CD4-positive, alpha-beta T cell (primary cell): ENCODE measurements around the gene HSH2D. TPM values are rescaled to one million over a fixed set of nuclear protein-coding genes. Genes with fewer than 3 reads are reported as not detected.

Source experiments
- ATAC-seq: fragments of 200-7000 bp; cut with Tn5 transposase; one replicate; pipeline ENCODE4 v1.10.0; 2022; ENCODE audit warnings: mild to moderate bottlenecking; ENCODE audit not compliant: poor library complexity
- CTCF ChIA-PET: fragments of 350-600 bp; sonication (Branson Sonifier 250); formaldehyde crosslinking; loops from one replicate; lab custom pipeline; 2021; ENCODE audit warnings: antibody characterized with exemption, inconsistent platforms; lab: Charles Lee
- POLR2A ChIA-PET: fragments of 350-600 bp; sonication (Branson Sonifier 250); formaldehyde crosslinking; loops from one replicate; lab custom pipeline; 2021; ENCODE audit warnings: antibody characterized with exemption, inconsistent platforms; lab: Charles Lee
- DNase-seq, 14 experiments: peaks; one replicate each; pipeline ENCODE4 v3.0.0-alpha.2; 2013 to 2020; ENCODE audit warnings: mixed read lengths in 2 of 14
- H3K27ac ChIP-seq, 2 donors: one replicate each; pipeline versions ENCODE4 v1.5.1 to v1.7.0; 2013; ENCODE audit warnings: low read length in 2 of 2, low read depth in 1 of 2, mild to moderate bottlenecking in 1 of 2
- H3K27me3 ChIP-seq, 2 experiments: 1 replicate in 1 of 2; 2 replicates in 1 of 2; pipeline versions ENCODE4 v1.6.1 to v1.7.0; 2013; ENCODE audit warnings: low read length in 2 of 2, control low read depth in 1 of 2, mild to moderate bottlenecking in 1 of 2, moderate library complexity in 1 of 2; ENCODE audit not compliant: insufficient read depth in 2 of 2, control insufficient read depth in 1 of 2
- H3K36me3 ChIP-seq: one replicate; pipeline ENCODE4 v1.6.1; 2013; ENCODE audit warnings: low read length, control low read depth; ENCODE audit not compliant: insufficient read depth
- H3K4me1 ChIP-seq: one replicate; pipeline ENCODE4 v1.6.1; 2013; ENCODE audit warnings: low read length, control low read depth; ENCODE audit not compliant: insufficient read depth
- H3K4me3 ChIP-seq: one replicate; pipeline ENCODE4 v1.5.1; 2013; ENCODE audit warnings: mild to moderate bottlenecking, low read length, moderate library complexity
- H3K9me3 ChIP-seq, 2 experiments: 1 replicate in 1 of 2; 2 replicates in 1 of 2; pipeline versions ENCODE4 v1.6.1 to v1.7.0; 2013; ENCODE audit warnings: low read length in 2 of 2, mild to moderate bottlenecking in 2 of 2, control low read depth in 1 of 2, moderate library complexity in 1 of 2; ENCODE audit not compliant: control insufficient read depth in 1 of 2, insufficient read depth in 1 of 2
- H3K27ac Mint-ChIP-seq: one replicate; pipeline ENCODE4 v1.8.0; 2020; ENCODE audit warnings: mixed read lengths
- H3K27me3 Mint-ChIP-seq: one replicate; pipeline ENCODE4 v1.8.0; 2021; ENCODE audit warnings: mixed read lengths
- H3K36me3 Mint-ChIP-seq: one replicate; pipeline ENCODE4 v1.8.0; 2021; ENCODE audit warnings: low read depth, mixed read lengths
- H3K4me1 Mint-ChIP-seq: one replicate; pipeline ENCODE4 v1.8.0; 2021; ENCODE audit warnings: low read depth, mixed read lengths
- H3K4me3 Mint-ChIP-seq: one replicate; pipeline ENCODE4 v1.8.0; 2020; ENCODE audit warnings: mild to moderate bottlenecking, mixed read lengths
- H3K9me3 Mint-ChIP-seq: one replicate; pipeline ENCODE4 v1.8.0; 2020; ENCODE audit warnings: mixed read lengths
- intact Hi-C, 2 experiments: fragments of 100-400 bp; cut with DNase I in 1 of 2; cut with micrococcal nuclease in 1 of 2; formaldehyde crosslinking; loops; one replicate each; pipeline versions ENCODE4 v1.15.1 to v1.9.0; 2023 to 2025; cut with DNase I, micrococcal nuclease
- total RNA-seq, 174 experiments: library from RNA in 2 of 174; stranded (reverse) in 2 of 174; gene quantifications; one replicate each; pipeline ENCODE4 v1.2.3 and lab custom pipeline; 2021 to 2026
- TF ChIP-seq, protein P1 (sequence below): fragments of 200-600 bp; IDR thresholded peaks from one replicate; pipeline ENCODE4 v1.8.0; 2022; ENCODE audit warnings: antibody characterized with exemption, mild to moderate bottlenecking

HSH2D gene
- total RNA-seq, 2 experiments from 2014 or later: 46.0 to 46.9 TPM

DNA sequence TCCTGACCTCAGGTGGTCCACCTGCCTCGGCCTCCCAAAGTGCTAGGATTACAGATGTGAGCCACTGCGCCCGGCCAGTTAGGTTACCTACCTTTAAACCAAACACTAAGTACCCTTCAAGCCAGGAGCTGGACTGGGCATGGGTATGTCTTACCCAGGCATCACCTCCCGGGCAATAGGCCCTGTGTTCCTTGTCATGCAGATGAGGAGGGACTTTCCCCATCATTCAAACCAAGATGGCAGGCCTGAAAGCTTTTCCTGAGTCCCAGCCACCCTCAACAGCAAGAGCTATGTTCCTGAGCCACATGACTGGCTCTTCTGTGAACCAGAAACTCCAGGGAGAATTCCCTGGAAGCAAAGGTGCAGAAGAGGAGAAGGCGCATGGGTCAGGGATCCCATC, 22.3 kb upstream of the HSH2D start:
- peaks cover 85% of the 10 kb centered on the region for H3K36me3 ChIP-seq
- no peak overlapping the region for H3K27ac ChIP-seq
- H3K4me1 ChIP-seq: peaks cover 44% of the 10 kb centered on the region
- TF ChIP-seq, protein P1, sequence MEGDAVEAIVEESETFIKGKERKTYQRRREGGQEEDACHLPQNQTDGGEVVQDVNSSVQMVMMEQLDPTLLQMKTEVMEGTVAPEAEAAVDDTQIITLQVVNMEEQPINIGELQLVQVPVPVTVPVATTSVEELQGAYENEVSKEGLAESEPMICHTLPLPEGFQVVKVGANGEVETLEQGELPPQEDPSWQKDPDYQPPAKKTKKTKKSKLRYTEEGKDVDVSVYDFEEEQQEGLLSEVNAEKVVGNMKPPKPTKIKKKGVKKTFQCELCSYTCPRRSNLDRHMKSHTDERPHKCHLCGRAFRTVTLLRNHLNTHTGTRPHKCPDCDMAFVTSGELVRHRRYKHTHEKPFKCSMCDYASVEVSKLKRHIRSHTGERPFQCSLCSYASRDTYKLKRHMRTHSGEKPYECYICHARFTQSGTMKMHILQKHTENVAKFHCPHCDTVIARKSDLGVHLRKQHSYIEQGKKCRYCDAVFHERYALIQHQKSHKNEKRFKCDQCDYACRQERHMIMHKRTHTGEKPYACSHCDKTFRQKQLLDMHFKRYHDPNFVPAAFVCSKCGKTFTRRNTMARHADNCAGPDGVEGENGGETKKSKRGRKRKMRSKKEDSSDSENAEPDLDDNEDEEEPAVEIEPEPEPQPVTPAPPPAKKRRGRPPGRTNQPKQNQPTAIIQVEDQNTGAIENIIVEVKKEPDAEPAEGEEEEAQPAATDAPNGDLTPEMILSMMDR: no peak
- ATAC-seq (no peak), DNase-seq (no peak)
- no peaks in the 10 kb centered on the region for H3K9me3 ChIP-seq
- intact Hi-C loops: no loop called here
- POLR2A ChIA-PET: interaction anchor here (0.7 kb wide), 1 partner anchor 1682 kb away, joined by 3 read pairs; no protein-coding TSS in a partner anchor
- Mint-ChIP-seq H3K27ac (no peak overlapping the region), H3K4me3 (no peak overlapping the region), H3K36me3 (peaks cover 85% of the 10 kb centered on the region), H3K4me1 (peaks cover 31% of the 10 kb centered on the region), H3K9me3 (no peaks in the 10 kb centered on the region), H3K27me3 (no peaks in the 10 kb centered on the region)
- H3K27me3 ChIP-seq: no peaks in the 10 kb centered on the region
- no peak overlapping the region for H3K4me3 ChIP-seq
- CTCF ChIA-PET: interaction anchor here (1.6 kb wide), 1 partner anchor 10 kb away, joined by 5 read pairs; the partner anchor contains the start of gene RAB8A

DNA sequence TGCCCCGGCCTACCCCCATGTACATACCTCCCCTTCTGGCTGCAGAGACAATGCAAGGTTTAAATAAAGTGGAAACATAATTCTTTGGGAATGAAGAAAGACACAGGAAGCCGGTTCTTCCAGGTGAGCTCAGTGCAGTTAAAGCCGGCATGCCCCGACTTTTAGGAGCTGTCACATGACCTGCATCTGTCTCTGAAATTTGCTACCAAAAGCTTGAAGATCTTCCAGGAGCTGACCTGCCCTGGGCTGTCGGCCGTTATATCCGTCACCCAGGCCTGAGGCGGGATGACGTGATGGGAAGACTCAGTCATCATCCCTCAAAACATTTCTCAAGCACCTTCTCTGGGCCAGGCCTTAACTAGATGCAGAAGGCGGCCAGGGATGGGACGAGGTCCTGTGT, 21.5 kb upstream of the HSH2D start:
- no peaks in the 10 kb centered on the region for H3K27me3 Mint-ChIP-seq
- ATAC-seq (no peak), DNase-seq (no peak)
- H3K27me3 ChIP-seq: no peaks in the 10 kb centered on the region
- no peak overlapping the region for H3K4me3 ChIP-seq
- no peak overlapping the region for H3K27ac Mint-ChIP-seq
- CTCF ChIA-PET: no interaction called here
- no peaks in the 10 kb centered on the region for H3K9me3 ChIP-seq
- peaks cover 85% of the 10 kb centered on the region for H3K36me3 ChIP-seq
- peaks cover 37% of the 10 kb centered on the region for H3K4me1 ChIP-seq
- intact Hi-C loops: no loop called here
- peaks cover 29% of the 10 kb centered on the region for H3K4me1 Mint-ChIP-seq
- H3K27ac ChIP-seq: no peak overlapping the region
- H3K9me3 Mint-ChIP-seq: no peaks in the 10 kb centered on the region
- POLR2A ChIA-PET: no interaction called here
- H3K4me3 Mint-ChIP-seq: no peak overlapping the region
- TF ChIP-seq, protein P1: no peak
- peaks cover 92% of the 10 kb centered on the region for H3K36me3 Mint-ChIP-seq

DNA sequence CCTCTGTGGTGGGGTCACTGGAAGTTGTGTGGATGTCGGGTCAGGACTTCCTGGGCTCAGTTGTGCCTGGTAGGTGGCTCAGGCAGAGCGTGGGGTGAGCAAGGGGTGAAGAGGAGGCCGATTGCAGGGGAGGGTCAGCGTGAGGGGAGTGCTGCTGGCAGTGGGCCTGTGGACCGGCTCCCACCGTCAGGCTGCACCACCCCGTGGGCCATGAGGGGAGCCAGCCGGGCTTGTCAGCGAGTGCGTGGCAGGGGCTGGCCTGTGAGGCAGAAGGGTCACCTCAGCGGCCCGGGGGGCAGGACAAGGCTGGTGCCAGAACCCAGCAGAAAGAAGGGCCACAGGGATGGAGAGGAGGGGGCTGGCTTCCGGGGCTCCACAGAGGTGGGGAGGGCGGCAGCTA, 18.5 kb upstream of the HSH2D start:
- peaks cover 92% of the 10 kb centered on the region for H3K36me3 Mint-ChIP-seq
- no peaks in the 10 kb centered on the region for H3K9me3 ChIP-seq

More for the DNA sequence above, 18.5 kb upstream of the HSH2D start:
- H3K9me3 Mint-ChIP-seq: no peaks in the 10 kb centered on the region
- Histone ChIP-seq H3K36me3 (peaks cover 95% of the 10 kb centered on the region), H3K27ac (no peak overlapping the region), H3K4me1 (peaks cover 9% of the 10 kb centered on the region), H3K4me3 (no peak overlapping the region), H3K27me3 (no peaks in the 10 kb centered on the region)
- POLR2A ChIA-PET: no interaction called here
- CTCF ChIA-PET: no interaction called here
- no peak for DNase-seq
- no peak for ATAC-seq
- H3K4me1 Mint-ChIP-seq: no peaks in the 10 kb centered on the region
- H3K4me3 Mint-ChIP-seq: no peak overlapping the region
- no peak overlapping the region for H3K27ac Mint-ChIP-seq
- H3K27me3 Mint-ChIP-seq: no peaks in the 10 kb centered on the region
- intact Hi-C loops: loop anchor here in 1 of 2 experiments (5.0 kb wide), 1 partner anchor 47 kb away; the partner anchor contains the start of gene CIB3
- TF ChIP-seq, protein P1: no peak
